Renal cortex interstitium (tissue), 11 donors: ENCODE results near the gene MRPL10. TPM values are rescaled to one million over a fixed set of nuclear protein-coding genes. Genes with fewer than 3 reads are reported as not detected.
A peak's percentile ranks its signal among the peaks of the same experiment; 100 is the strongest.

Experiments used
- DNase-seq, 11 donors: peaks; one replicate each; pipeline ENCODE4 v3.0.0-alpha.2; 2013; ENCODE audit warnings: low read depth in 9 of 11, low spot score in 4 of 11; ENCODE audit errors: extremely low read depth in 1 of 11
- polyA plus RNA-seq, 3 donors: library from polyadenylated mRNA; unstranded; fragments of 120-200 nt; gene quantifications; one replicate each; pipeline ENCODE4 v1.2.1, GENCODE V29; 2013; ENCODE audit not compliant: insufficient read length in 3 of 3

MRPL10 gene
- polyA plus RNA-seq, 3 donors = 54.0 to 58.9 (median 58.4) TPM

DNA sequence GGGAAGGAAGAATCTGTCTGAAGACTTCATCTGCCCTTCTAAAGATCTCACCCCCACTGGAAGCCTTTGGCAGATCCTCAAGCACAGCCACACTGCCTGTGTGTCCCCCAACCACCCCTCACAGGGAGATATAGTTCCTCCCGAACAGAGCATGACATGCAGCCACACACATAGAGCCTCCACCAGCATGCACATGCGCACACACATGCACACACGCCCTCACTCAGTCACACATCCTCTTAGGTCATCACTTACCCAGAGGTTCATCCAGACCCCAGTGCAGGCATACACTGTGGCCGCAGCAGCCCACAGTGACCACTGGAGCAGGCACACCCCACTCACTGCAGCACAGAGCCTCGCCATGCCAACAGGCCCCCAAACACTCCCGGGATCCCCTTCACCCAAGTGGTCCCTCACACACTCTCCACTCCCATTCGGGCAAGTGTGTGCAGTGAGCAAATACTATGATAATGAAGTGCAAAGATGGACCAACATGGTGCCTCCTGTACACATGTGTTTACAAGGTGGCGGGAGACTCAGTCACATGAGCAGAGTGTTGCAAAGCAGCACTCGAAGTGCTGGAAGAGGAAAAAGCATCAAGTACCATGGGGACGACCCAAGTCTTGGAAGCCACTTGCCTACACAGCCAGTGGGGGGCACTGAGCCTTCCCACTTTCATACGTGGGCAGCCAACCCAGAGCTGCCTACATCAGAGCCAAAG is 36.6 kb upstream of the MRPL10 start:
- DNase-seq = no peak

DNA sequence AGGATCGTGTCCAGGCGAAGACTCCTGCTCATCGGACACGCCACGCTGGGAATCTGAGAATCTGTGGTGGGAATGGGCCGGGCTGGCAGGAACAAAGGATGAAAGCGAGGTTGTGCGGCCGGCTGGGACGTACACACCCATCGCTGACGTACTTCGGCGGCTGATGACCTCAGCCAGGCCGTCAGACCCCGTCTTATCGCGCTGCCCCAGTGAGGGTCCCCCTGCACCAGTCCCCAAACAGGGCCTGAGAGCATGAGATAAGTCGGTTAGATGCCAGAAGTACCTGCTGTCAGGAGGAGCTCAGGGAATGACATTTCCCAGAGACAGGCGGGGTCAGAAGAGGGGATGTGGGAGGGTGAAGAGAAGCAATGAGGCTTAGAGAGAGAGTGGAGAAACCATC is 35.6 kb upstream of the MRPL10 start:
- DNase-seq = no peak

DNA sequence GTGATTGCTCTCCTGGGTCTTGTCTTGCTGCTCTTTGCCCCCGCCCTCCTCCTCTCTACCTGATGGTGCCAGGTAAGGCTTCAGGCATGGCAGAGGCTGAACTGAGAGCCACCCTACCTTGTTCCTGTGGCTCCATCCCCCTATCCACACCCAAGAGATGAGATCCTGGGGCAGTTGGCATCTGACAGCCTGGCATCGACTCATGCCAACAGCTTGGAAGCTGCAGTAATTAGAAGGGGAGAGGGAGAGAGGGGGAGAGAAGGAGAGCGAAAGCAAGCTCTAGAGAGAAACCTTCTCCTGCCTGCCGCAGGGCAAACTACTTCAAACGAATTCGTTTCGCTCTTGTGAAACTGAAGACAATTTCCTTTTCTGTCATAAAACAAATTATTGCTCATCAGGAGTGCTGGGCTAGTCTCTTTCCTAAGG is 33.5 kb upstream of the MRPL10 start:
- DNase-seq = no peak

DNA sequence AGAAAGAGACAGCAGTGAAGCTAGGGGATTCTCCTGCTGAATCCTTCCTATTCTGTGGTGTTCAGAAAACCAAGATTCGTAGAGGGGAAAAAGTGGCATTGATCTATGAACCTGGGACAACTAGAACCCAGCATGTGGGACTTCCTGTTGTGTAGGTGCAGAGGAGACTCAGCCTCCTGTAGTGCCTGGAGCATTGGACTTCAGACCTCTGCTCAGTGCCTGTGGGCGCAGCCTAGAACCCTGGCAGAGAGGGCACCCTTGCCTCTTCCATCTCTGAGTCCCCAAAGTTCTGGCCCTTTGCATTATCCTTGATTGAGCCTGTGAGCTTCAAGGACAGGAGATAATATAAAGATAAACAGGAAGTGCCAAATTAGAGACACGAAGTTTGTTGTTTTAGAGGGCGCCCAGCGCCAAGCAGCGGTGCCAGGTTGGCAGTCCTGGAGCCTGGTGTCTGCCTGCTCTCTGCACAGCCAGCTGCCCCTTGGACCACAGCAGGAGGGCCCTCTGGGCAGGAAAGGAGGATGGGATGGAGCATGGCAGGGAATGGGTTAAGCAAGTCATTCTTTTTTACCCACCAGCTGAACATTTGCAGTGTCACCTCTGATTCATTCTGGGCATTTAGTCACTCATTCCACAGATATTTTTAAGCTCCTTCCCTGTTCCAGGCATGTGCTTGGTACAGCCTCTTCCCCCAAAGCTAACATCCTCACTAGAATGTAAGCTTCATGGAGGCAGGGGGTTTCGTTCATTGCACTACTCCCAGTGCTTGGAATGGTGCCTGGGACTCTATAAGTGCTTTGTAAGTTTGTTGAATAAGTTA is 31.5 kb upstream of the MRPL10 start:
- DNase-seq = no peak

DNA sequence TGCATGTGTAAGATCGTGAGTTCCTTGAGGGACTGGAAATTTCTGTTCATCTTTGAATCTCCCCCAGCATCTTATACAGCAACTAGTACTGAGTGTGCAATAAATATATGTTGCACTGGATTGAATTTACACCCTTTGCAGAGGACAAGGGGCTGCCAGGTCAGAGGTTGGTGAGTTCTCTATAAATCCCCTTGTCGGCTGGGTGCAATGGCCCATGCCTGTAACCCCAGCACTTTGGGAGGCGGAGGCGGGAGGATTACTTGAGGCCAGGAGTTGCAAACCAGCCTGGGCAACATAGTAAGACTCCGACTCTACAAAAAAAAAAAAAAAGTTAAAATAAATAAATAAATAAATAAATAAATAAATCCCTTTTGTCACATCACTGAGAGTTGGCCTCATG is 29.0 kb upstream of the MRPL10 start:
- no peak for DNase-seq

DNA sequence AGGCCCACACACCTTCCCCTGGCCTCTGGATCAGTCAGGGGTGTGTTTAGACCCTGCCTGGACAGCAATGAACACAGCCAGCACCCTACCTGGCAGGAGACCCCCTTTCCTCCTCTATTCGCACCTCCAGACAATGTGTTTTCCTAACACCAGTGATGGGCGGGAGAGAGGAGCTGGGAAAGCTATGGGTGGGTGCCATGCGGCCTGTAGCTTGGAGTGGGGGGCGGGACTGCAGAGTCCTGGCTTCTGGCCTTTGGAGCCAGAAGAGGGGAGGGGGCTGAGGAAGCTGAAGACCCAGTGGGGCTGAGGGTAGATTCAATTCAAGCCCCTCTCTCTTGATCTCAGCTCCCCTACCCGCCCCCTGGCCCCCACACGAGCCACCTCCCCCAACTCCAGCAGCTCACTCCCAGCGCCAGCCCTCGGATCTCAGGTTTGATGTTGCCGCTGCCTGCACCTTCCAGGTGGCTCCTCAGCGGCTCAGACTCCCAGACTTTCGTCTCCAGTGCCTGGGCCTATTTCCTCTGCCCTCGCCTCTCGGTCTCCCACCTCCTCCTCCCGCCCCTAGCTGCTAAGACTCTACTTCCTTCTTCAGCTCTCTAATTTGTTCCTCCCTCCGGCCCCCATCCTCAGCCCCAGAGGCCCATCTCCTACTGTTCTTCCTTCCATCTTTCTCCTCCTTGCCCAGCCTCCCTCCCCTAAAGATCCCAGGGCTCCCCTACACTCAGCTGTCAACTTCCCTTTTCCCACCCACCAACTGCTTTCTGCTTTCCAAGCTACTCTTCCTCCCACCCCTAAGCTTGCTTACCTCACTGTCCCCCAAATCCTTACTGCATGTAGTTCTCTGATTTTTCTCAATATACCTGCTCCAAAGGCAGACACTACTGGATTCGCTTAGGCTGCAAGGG is 26.5 kb upstream of the MRPL10 start:
- no peak for DNase-seq

DNA sequence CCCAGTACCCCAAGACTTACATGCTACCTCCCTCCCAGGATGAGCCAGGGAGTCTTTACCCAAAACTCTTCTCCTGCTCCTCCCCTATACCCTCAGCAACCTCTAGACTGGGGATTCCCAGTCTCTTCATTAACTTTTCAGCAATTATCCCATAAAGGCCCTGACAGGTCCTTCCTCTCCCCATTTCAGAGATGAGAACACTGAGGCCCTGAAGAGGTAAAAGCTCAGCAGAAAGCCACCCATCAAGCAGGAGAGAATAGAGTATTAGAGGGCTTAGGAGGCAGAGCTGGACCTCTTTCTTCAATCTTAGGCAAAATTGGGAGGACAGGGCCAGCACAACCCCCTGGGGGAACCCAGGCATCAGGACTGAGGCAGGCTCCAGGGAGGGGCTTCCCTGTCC is 25.5 kb upstream of the MRPL10 start:
- DNase-seq = no peak

DNA sequence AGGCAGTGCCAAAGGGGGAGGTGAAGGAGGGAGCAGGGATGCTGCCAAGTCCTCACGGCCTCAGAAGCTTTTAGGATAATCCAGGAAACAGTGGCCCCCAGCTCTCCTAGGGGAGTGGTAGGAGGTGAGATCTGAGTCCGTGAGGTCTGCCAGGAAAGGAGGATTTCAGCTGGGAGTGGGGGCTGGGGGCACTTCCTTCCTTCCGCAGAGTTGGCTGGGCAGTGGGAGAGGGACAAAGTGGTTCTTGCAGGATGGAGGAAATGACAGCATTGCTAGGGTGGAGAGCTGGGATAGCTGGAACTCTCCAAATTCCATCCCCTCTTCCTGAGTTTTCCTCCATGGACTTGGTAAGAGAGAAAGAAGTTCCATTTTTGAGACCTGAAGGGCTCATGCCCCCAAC is 24.4 kb upstream of the MRPL10 start:
- no peak for DNase-seq

DNA sequence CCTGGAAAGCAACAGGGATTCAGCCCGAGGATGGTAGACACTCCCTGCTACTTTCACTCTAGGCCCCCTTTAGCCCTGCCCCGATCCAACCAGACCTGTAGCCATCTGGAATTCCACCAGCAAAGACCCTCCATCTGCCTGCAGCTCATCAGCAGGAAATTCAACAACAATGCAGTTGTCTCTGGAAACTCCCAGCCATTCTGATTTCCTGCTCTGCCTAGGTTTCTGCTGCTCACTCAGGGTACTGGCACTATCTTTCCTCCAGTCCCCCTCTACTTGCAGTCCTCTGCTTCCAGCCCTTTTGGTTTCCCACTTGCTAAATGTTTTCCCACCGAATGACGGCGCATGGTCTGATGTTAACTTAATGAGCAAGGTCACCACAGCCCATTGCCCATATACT is 22.3 kb upstream of the MRPL10 start:
- no peak for DNase-seq

DNA sequence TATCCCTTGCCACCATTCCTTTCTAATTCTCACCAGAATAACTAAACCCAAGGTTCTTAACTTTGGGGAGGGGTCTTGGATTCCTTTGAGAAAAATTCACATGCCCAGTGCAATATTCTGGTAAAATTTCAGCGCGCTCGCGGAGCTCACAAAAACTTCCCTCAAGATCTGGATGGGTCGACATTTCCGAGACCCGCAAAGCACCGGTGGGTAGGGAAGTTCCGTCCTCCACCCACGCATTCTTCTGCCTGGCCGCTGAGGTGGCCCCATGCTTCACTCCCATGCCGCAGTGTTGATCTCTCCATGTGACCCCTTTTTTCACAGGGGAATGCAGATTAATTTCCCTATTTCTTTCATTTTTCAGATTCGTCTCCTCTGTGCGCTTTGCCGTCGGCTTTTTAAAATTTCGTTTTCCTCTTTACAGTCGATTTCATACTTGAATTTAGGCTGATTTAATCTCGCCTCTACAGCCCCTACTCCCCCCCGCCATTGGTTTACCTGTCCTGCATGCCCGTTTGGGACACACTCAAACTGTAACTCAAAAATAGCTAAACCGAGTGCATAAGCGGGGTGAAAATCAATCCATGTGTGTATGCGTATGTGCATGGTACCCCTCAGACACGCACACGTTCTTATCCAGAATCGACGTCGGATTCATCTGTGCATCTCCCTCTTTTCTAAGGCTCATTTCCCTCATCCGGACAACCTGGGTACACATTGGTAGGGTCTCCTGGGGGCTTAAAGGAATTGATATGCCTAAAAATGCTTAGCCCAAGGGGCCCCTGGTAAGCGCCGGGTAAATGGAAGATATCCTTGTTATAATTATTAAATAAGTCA is 21.0 kb upstream of the MRPL10 start:
- DNase-seq = no peak

DNA sequence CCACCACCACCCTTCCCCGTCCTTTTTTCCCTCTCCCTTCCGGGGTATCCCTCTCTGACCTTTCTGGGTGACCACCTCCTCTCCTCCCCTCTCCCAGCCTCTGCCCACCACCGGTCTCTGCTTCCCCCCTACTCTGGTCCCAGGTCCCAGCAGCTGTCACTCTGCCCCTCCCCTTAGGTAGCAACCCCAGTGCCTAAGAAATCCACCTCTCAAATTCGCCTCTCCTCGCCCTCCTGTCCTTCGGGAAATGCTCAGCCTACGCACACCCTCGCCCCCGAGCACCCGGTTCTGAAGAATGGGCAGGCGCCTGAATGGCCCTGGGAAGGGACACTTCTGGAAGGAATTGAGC is 20.4 kb upstream of the MRPL10 start:
- DNase-seq = no peak

DNA sequence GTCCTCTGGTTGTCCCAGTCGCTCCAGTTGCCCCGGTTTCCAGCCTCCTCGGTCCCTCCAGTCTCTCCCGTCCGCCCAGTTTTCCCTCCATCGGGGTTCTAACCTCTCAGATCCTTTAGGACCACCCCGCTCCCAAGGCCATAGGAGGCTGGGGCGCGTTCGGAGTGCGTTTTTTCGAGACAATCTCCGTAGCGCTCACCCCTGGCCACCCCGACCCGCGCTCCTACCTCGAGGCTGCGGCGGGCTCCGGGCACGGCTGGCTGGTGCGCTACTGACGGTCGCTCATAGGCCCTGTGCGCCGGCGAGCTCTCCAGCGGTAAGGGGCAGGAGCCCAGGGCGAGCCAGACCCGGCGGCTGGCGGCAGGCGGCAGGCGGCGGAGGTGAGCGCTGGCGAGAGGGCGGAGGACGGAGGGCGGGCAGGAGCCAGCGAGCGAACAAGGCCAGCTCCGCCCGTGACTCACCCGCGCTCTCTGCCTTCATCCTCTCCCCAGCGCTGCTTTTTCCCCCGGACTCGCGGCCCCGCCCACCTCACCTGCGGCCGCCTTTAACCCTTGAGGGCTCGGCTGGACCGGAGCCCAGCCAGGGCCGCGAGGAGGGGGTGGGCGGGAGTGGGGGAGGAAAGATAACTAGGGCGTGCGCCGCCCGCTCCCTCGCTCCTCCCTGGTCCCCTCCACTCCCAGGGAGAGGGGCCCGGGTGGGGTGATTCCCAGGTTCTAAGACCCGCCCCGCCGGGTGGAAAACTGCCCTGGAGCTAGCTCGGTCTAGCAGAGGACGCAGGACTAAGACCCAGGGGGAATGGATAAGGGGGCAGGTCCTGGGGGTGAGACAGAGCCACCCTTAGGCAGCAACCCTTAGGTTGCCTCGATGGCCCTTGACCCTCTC is 19.6 kb upstream of the MRPL10 start, which contains the start of gene SP6:
TSS of gene SP6 (minus strand) at position 472 of the 882 bp plus-strand sequence. CDS start 2,734 bp downstream, outside the sequence.
- DNase-seq = peak in 2 of 11 donors; percentile 56 to 60

DNA sequence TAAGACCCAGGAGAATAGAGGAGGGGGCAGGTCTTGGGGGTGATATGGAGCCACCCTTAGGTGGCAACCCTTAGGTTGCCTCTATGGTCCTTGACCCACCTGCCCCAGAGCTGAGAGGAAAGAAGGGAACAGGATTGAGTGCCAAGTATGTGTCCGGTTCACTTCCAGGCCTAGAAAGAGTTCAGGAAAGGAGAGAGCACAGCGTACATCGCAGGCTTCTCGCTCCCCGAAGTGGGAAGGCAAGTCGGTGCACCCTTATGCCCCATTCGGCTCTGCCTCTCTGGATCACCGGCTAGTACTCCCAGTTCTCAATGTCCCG is 19.0 kb upstream of the MRPL10 start:
- no peak for DNase-seq

DNA sequence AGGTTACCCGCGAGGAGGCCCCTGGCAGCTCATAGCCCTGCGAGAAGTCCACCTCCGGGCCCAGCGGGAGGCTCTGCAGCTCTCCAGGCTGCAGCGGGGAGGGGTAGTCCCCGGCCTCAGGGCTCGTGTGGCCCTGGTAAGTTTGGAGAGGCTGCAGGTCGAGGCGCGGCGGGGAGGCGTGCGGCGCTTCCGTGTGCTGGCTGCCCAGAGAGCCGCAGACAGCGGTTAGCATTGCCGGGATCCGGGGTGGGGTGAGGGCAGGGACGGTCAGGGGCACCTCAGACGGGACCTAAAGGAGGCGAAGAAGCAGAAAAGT is 16.8 kb upstream of the MRPL10 start:
- no peak for DNase-seq

DNA sequence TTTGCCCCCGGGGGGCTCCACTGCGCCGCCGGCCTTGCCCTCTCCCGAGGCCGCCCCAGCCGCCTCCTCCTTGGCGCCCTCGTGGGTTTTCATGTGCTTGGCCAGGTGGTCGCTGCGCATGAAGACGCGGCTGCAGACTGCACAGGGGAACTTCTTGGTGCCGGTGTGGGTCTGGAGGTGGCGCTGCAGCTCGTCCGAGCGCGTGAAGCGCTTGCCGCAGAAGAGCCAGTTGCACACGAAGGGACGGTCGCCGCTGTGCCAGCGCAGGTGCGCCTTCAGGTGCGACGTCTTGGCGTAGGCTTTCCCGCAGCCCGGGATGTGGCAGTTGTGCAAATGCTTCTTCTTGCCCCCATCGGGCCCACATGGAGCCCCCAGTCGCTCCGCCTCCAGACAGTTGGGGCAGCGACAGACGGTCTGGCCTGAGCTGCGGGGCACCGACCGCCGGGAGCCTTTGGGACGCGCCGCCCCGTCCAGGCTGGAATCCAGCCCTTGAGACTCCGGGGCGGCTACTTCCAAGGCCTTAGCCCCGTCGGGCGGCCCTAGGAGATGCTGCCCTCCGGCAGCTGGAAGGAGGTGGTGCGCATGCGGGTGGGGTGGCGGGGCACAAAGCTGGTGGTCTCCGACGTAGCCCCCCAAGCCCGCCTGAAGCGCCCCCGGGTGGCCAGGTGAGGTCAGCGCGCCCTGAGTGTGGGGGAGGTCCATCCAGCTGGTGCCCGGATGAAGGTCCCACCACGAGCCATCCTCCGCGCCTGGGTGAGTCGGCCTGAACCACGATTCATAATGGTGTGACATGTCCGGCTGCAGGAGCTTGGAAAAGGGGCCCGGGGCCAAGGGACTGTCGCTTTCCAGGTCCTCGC is 16.2 kb upstream of the MRPL10 start:
- no peak for DNase-seq

DNA sequence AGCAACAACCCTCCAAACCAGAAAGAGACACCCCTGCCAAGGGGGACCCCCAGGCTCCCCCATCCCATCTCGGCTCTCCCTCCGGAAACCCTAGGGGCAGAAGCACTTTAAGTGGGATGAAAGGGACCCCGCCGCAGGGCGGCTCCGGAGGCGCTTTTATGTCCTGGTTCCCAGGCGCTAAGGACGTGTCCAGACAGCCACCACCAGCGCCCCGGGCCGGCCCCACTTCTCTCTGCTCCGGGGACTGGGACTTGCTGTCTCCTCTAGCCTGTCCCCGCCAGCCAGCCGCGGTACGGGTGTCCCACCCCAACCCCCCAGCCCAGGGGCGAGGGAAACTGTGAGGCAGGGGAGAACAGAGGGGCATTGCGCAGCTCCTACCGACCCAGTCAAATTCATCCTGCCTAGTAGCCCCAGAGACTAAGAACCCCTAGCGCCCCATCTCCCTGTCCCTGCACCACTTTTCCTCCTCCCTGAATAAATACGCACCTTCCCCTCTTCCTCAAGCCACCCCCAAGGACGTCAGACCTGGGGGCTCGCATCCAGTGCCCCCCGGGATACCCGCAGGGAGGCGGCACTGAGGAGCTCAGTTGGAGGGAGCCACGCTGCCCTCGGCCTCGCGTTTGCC is 15.5 kb upstream of the MRPL10 start:
- DNase-seq = no peak

DNA sequence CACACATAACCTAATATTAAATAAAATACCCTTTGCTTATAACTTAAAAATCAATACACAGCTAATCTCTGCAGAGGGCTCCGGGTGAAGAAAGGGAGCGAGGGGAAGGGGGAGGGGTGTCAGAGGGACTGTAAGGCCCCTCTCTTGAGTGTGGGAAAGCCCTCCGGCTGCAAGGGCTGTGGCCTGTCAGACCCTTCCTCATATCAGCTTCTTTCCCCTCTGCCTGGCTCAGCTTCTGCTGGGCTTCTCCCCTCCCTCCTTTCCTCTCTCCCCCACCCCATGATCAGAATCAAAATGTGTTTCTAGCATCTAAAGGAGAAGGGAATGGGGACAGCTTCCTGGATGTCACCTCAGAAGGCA is 14.4 kb upstream of the MRPL10 start:
- no peak for DNase-seq
